Measurements from ENCODE around the gene ZFP28.

ZFP28 gene

GRCh38 chr19:56596676-56597075 is 57.9 kb downstream of the ZFP28 start:
- no peak for DNase-seq

- no peak for DNase-seq
These were observed 58.9 kb downstream of the ZFP28 start for GRCh38 chr19:56597696-56598095.

- no peak for DNase-seq
These were observed 62.6 kb downstream of the ZFP28 start for GRCh38 chr19:56601375-56601774.

DNA sequence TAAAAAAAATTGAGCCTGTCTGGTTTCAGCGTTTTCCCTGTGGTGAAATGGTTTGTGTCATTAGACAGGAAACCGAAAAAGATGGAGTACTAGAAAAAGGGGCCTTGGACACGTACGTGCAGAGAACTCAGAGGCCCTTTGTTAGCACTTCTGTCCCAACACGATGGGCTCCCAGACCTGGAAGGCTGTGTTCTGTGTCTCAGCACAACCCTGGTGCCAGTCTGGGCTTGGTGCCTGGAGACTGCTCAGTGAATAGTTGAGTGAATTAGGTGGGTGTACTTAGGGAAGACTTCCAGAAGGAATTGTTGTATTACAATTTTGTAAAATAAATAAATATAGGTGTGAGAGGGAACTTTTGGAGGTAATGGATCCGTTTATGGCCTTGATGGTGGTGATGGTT is 65.1 kb downstream of the ZFP28 start:
- DNase-seq: no peak
